ENCODE results near the gene AMN1. TPM values are rescaled to one million over a fixed set of nuclear protein-coding genes. Genes with fewer than 3 reads are reported as not detected.
"Not testable (repeated sequence)": the region's sequence is repeated elsewhere in the genome, so short reads cannot be mapped to it uniquely, and the experiment has no call there.

The AMN1 gene
- total RNA-seq, 1 donor from 2014 or later, result 9.8 TPM

DNA sequence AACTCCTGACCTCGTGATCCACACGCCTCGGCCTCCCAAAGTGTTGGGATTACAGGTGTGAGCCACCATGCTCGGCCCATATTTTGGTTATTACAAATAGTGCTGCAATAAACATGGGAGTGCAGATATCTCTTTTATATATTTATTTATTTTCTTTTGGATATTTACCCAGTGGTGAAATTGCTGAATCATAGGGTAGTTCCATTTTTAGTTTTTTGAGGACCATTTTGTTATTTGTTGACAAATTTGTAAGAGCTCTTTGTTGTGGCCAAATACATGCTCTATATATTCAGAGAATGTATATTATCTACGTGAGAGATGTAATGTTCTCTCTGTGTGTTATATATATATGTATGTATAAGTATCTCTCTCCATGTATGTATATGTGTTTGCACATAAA lies 15.9 kb downstream of the AMN1 start:
- no peak overlapping the region for H3K4me3 ChIP-seq (ENCODE audit: low read depth, low read length)
- TF ChIP-seq, protein P1, sequence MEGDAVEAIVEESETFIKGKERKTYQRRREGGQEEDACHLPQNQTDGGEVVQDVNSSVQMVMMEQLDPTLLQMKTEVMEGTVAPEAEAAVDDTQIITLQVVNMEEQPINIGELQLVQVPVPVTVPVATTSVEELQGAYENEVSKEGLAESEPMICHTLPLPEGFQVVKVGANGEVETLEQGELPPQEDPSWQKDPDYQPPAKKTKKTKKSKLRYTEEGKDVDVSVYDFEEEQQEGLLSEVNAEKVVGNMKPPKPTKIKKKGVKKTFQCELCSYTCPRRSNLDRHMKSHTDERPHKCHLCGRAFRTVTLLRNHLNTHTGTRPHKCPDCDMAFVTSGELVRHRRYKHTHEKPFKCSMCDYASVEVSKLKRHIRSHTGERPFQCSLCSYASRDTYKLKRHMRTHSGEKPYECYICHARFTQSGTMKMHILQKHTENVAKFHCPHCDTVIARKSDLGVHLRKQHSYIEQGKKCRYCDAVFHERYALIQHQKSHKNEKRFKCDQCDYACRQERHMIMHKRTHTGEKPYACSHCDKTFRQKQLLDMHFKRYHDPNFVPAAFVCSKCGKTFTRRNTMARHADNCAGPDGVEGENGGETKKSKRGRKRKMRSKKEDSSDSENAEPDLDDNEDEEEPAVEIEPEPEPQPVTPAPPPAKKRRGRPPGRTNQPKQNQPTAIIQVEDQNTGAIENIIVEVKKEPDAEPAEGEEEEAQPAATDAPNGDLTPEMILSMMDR (conservative IDR thresholded peaks at IDR 0.05; ENCODE audit: low read depth, low read length), result no peak
- DNase-seq (ENCODE audit: low read depth), result no peak

- TF ChIP-seq, protein P1 (conservative IDR thresholded peaks at IDR 0.05; ENCODE audit: low read depth, low read length), result no peak
- DNase-seq (ENCODE audit: low read depth), result no peak
- no peak overlapping the region for H3K4me3 ChIP-seq (ENCODE audit: low read depth, low read length)
These were observed 18.6 kb downstream of the AMN1 start for GRCh38 chr12:31710021-31710818.

- H3K4me3 ChIP-seq (ENCODE audit: low read depth, low read length); DNase-seq (ENCODE audit: low read depth): not testable (repeated sequence)
These were observed 20.7 kb downstream of the AMN1 start for GRCh38 chr12:31708118-31708517.

DNA sequence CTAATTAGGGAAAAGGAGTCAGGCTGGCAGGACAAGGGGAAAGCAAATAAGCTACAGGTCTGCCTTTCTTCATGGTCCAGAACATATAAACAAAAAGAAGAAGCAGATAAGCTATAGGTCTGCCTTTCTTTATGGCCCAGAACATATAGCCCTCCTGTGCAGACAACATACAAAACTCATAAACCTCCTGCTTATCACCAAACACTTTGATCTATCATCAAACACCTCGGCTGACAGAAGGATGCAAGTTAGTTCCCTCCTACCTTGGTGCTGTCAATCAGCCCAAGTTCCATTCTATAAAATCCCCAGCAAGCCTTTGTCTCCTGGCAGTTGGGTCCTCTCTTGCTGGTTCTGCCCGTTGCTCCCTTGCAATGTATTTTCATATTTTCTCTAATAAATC lies 23.2 kb downstream of the AMN1 start:
- no peak for DNase-seq (ENCODE audit: low read depth)
- H3K4me3 ChIP-seq (ENCODE audit: low read depth, low read length), result no peak overlapping the region
- TF ChIP-seq, protein P1 (conservative IDR thresholded peaks at IDR 0.05; ENCODE audit: low read depth, low read length), result no peak

DNA sequence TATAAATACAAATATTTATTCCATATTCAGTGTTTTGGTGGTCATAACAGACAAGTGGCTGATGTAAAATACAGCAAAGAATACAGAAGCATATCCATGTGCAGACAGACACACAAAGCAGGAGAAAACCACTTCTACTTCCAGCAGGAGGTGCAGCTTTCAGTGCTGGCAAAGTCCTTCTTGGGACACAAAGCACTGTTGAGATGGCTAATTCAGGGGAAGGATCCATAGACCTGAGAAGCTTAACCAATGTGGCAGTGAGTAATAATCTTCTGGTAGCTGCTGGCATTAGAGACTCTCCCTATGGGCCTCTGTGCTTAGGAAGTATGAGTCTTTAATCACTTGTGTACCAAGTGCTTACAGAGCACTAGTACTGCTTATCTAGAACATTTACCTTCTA lies 26.8 kb downstream of the AMN1 start:
- TF ChIP-seq, protein P1 (conservative IDR thresholded peaks at IDR 0.05; ENCODE audit: low read depth, low read length), result peak; percentile 34
- no peak overlapping the region for H3K4me3 ChIP-seq (ENCODE audit: low read depth, low read length)
- no peak for DNase-seq (ENCODE audit: low read depth)

- not testable (repeated sequence) for H3K4me3 ChIP-seq (ENCODE audit: low read depth, low read length); DNase-seq (ENCODE audit: low read depth)
These were observed 38.9 kb downstream of the AMN1 start for GRCh38 chr12:31689921-31690320.

DNA sequence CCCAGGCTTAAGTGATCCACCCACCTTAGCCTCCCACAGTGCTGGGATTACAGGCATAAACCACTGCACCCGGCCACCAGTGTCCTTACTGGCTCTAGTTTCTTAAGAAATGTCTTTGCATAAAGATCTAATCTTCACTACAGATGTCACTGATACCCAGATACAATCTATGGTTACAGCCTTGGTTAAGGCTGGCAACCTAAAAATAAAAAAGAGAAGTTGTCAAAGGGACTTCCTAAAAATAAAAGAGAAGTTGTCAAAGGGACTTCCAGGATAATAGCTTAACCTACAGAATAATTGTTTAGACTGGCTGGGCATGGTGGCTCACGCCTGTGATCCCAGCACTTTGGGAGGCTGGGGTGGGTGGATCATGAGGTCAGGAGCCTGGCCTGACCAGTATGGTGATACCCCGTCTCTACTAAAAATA lies 41.7 kb downstream of the AMN1 start:
- no peak for DNase-seq (ENCODE audit: low read depth)
- no peak overlapping the region for H3K4me3 ChIP-seq (ENCODE audit: low read depth, low read length)
- TF ChIP-seq, protein P1 (conservative IDR thresholded peaks at IDR 0.05; ENCODE audit: low read depth, low read length), result no peak

GRCh38 chr12:31685801-31686200 lies 43.0 kb downstream of the AMN1 start:
- no peak for DNase-seq (ENCODE audit: low read depth)
- TF ChIP-seq, protein P1 (conservative IDR thresholded peaks at IDR 0.05; ENCODE audit: low read depth, low read length), result no peak
- H3K4me3 ChIP-seq (ENCODE audit: low read depth, low read length), result no peak overlapping the region
